Stimulated activated naive CD8-positive, alpha-beta T cell treated with anti-CD3 and anti-CD28 coated beads, Interleukin-15, amount 100 ng/mL, for 72 hours (primary cell): Measurements from ENCODE around the gene TXNL4A.
"Not testable (repeated sequence)": the region's sequence is repeated elsewhere in the genome, so short reads cannot be mapped to it uniquely, and the experiment has no call there.

ENCODE experiments used
- ATAC-seq: fragments of 150-1000 bp; cut with Tn5 transposase; 2 replicates; pipeline ENCODE4 v1.10.0; 2021; ENCODE audit warnings: mild to moderate bottlenecking, moderate library complexity
- DNase-seq, 2 donors: peaks; one replicate each; pipeline ENCODE4 v3.0.0; 2021 to 2022
- H3K27ac Mint-ChIP-seq, 2 donors: one replicate each; pipeline ENCODE4 v1.8.0; 2022; ENCODE audit warnings: mild to moderate bottlenecking in 2 of 2, mixed read lengths in 2 of 2, moderate library complexity in 2 of 2
- H3K27me3 Mint-ChIP-seq: one replicate; pipeline ENCODE4 v1.8.0; 2022; ENCODE audit warnings: mixed read lengths
- H3K4me1 Mint-ChIP-seq: one replicate; pipeline ENCODE4 v1.8.0; 2022; ENCODE audit warnings: mild to moderate bottlenecking, mixed read lengths
- H3K4me3 Mint-ChIP-seq, 2 donors: one replicate each; pipeline ENCODE4 v1.8.0; 2022; ENCODE audit warnings: mild to moderate bottlenecking in 2 of 2, mixed read lengths in 2 of 2, moderate library complexity in 1 of 2
- H3K9me3 Mint-ChIP-seq, 2 donors: one replicate each; pipeline ENCODE4 v1.8.0; 2022; ENCODE audit warnings: mixed read lengths in 2 of 2

The TXNL4A gene

GRCh38 chr18:80009661-80010550 lies 21.5 kb upstream of the TXNL4A start:
- Mint-ChIP-seq H3K9me3 (peaks cover 6 to 43% of the 10 kb centered on the region in 2 donors), H3K4me1 (no peaks in the 10 kb centered on the region), H3K27ac (no peak overlapping the region), H3K4me3 (no peak overlapping the region), H3K27me3 (no peaks in the 10 kb centered on the region)
- DNase-seq, result no peak
- no peak for ATAC-seq

- H3K4me1 Mint-ChIP-seq, result no peaks in the 10 kb centered on the region
- peaks cover 2 to 32% of the 10 kb centered on the region in 2 donors for H3K9me3 Mint-ChIP-seq
- ATAC-seq, result no peak
- no peak overlapping the region for H3K4me3 Mint-ChIP-seq
- no peak for DNase-seq
- no peak overlapping the region for H3K27ac Mint-ChIP-seq
- H3K27me3 Mint-ChIP-seq, result no peaks in the 10 kb centered on the region
Observed at GRCh38 chr18:80006724-80007123, 18.4 kb upstream of the TXNL4A start.

- ATAC-seq, result no peak
- DNase-seq, result no peak
- H3K27ac Mint-ChIP-seq, result no peak overlapping the region
- H3K4me1 Mint-ChIP-seq, result no peaks in the 10 kb centered on the region
- H3K4me3 Mint-ChIP-seq, result no peak overlapping the region
- peaks cover 6 to 34% of the 10 kb centered on the region in 2 donors for H3K9me3 Mint-ChIP-seq
- H3K27me3 Mint-ChIP-seq, result no peaks in the 10 kb centered on the region
Observed at GRCh38 chr18:80004600-80005342, 16.4 kb upstream of the TXNL4A start.

GRCh38 chr18:80002468-80002867 lies 14.1 kb upstream of the TXNL4A start:
- Mint-ChIP-seq H3K27me3 (no peaks in the 10 kb centered on the region), H3K9me3 (peaks cover 10 to 29% of the 10 kb centered on the region in 2 donors), H3K4me1 (no peaks in the 10 kb centered on the region)

GRCh38 chr18:80000877-80001276 lies 12.5 kb upstream of the TXNL4A start:
- Mint-ChIP-seq H3K9me3 (peaks cover 10 to 20% of the 10 kb centered on the region in 2 donors), H3K27ac (no peak overlapping the region), H3K4me3 (no peak overlapping the region), H3K27me3 (no peaks in the 10 kb centered on the region), H3K4me1 (no peaks in the 10 kb centered on the region)
- DNase-seq (no peak), ATAC-seq (no peak)

More at GRCh38 chr18:80002468-80002867, 14.1 kb upstream of the TXNL4A start:
- ATAC-seq (no peak), DNase-seq (no peak)
- Mint-ChIP-seq H3K4me3 (no peak overlapping the region), H3K27ac (no peak overlapping the region)

GRCh38 chr18:79999701-80000100 lies 11.3 kb upstream of the TXNL4A start:
- not testable (repeated sequence) for H3K4me1 Mint-ChIP-seq, H3K27ac Mint-ChIP-seq, DNase-seq, ATAC-seq, H3K27me3 Mint-ChIP-seq, H3K4me3 Mint-ChIP-seq
- H3K9me3 Mint-ChIP-seq, result peaks cover 10 to 20% of the 10 kb centered on the region in 2 donors

- no peak for DNase-seq
- H3K4me3 Mint-ChIP-seq, result no peak overlapping the region
- no peaks in the 10 kb centered on the region for H3K9me3 Mint-ChIP-seq
- H3K27me3 Mint-ChIP-seq, result no peaks in the 10 kb centered on the region
- peaks cover 12% of the 10 kb centered on the region for H3K4me1 Mint-ChIP-seq
- no peak for ATAC-seq
- no peak overlapping the region for H3K27ac Mint-ChIP-seq
Observed at GRCh38 chr18:79991494-79991893, 3.1 kb upstream of the TXNL4A start.

GRCh38 chr18:79989195-79989497 lies 783 bp upstream of the TXNL4A start:
- H3K27ac Mint-ChIP-seq, result peak overlapping the region; percentile 95 to 99
- H3K4me1 Mint-ChIP-seq, result peaks cover 35% of the 10 kb centered on the region
- H3K9me3 Mint-ChIP-seq, result no peaks in the 10 kb centered on the region
- H3K4me3 Mint-ChIP-seq, result peak overlapping the region; percentile 94 to 95
- ATAC-seq, result no peak
- H3K27me3 Mint-ChIP-seq, result no peaks in the 10 kb centered on the region
- DNase-seq, result no peak

GRCh38 chr18:79988071-79988450 lies 302 bp downstream of the TXNL4A start:
- peak; percentile 80 for ATAC-seq
- Mint-ChIP-seq H3K27me3 (no peaks in the 10 kb centered on the region), H3K4me3 (peak overlapping the region; percentile 94 to 95), H3K9me3 (no peaks in the 10 kb centered on the region), H3K4me1 (peaks cover 46% of the 10 kb centered on the region), H3K27ac (peak overlapping the region; percentile 59 to 80)
- peak; percentile 63 to 71 for DNase-seq

GRCh38 chr18:79987566-79987965 lies 797 bp downstream of the TXNL4A start:
- DNase-seq (no peak), ATAC-seq (no peak)
- Mint-ChIP-seq H3K4me3 (peak overlapping the region; percentile 94 to 95), H3K4me1 (peaks cover 51% of the 10 kb centered on the region), H3K27me3 (no peaks in the 10 kb centered on the region), H3K9me3 (no peaks in the 10 kb centered on the region), H3K27ac (peak overlapping the region; percentile 59 to 80)

- no peak for DNase-seq
- Mint-ChIP-seq H3K27ac (peak overlapping the region; percentile 66 to 95), H3K9me3 (no peaks in the 10 kb centered on the region), H3K4me3 (peak overlapping the region; percentile 94 to 95), H3K4me1 (peaks cover 59% of the 10 kb centered on the region), H3K27me3 (no peaks in the 10 kb centered on the region)
- ATAC-seq, result no peak
Observed at GRCh38 chr18:79986726-79987125, 1.6 kb downstream of the TXNL4A start.

GRCh38 chr18:79985172-79985571 lies 3.2 kb downstream of the TXNL4A start:
- Mint-ChIP-seq H3K4me1 (peaks cover 72% of the 10 kb centered on the region), H3K9me3 (no peaks in the 10 kb centered on the region), H3K4me3 (peak overlapping the region; percentile 2 to 62), H3K27me3 (no peaks in the 10 kb centered on the region), H3K27ac (no peak overlapping the region)
- DNase-seq (no peak), ATAC-seq (no peak)

GRCh38 chr18:79983793-79984192 lies 4.6 kb downstream of the TXNL4A start:
- DNase-seq (peak in 1 of 2 donors; percentile 38), ATAC-seq (peak; percentile 33)
- Mint-ChIP-seq H3K9me3 (no peaks in the 10 kb centered on the region), H3K27ac (peak overlapping the region in 1 of 2 donors; percentile 25), H3K4me3 (peak overlapping the region; percentile 57 to 71), H3K4me1 (peaks cover 85% of the 10 kb centered on the region), H3K27me3 (no peaks in the 10 kb centered on the region)

- DNase-seq, result no peak
- no peaks in the 10 kb centered on the region for H3K27me3 Mint-ChIP-seq
- H3K9me3 Mint-ChIP-seq, result no peaks in the 10 kb centered on the region
- peaks cover 85% of the 10 kb centered on the region for H3K4me1 Mint-ChIP-seq
- peak overlapping the region; percentile 26 to 71 for H3K4me3 Mint-ChIP-seq
- ATAC-seq, result no peak
- H3K27ac Mint-ChIP-seq, result no peak overlapping the region
Observed at GRCh38 chr18:79983253-79983652, 5.1 kb downstream of the TXNL4A start.

GRCh38 chr18:79982736-79983135 lies 5.6 kb downstream of the TXNL4A start:
- peaks cover 90% of the 10 kb centered on the region for H3K4me1 Mint-ChIP-seq
- no peaks in the 10 kb centered on the region for H3K9me3 Mint-ChIP-seq
- DNase-seq (no peak), ATAC-seq (peak; percentile 68)
- H3K27ac Mint-ChIP-seq, result peak overlapping the region in 1 of 2 donors; percentile 82
- peak overlapping the region; percentile 20 to 24 for H3K4me3 Mint-ChIP-seq
- no peaks in the 10 kb centered on the region for H3K27me3 Mint-ChIP-seq

GRCh38 chr18:79980585-79980984 lies 7.8 kb downstream of the TXNL4A start:
- Mint-ChIP-seq H3K4me3 (no peak overlapping the region), H3K9me3 (no peaks in the 10 kb centered on the region), H3K27me3 (no peaks in the 10 kb centered on the region), H3K4me1 (peaks cover 70% of the 10 kb centered on the region), H3K27ac (peak overlapping the region in 1 of 2 donors; percentile 34)
- no peak for ATAC-seq
- DNase-seq, result no peak
